HepG2 (cell line): ENCODE data around the gene ARHGAP4. TPM values are rescaled to one million over a fixed set of nuclear protein-coding genes. Genes with fewer than 3 reads are reported as not detected.
A peak's percentile ranks its signal among the peaks of the same experiment; 100 is the strongest.

Experiments
- AKNA ChIP-seq: sonication (generic); formaldehyde crosslinking; IDR thresholded peaks from 2 replicates; pipeline ENCODE4 v1.4.0; 2020; ENCODE audit warnings: missing genetic modification reagents, borderline replicate concordance
- CHCHD3 ChIP-seq: sonication (generic); formaldehyde crosslinking; IDR thresholded peaks from 2 replicates; pipeline ENCODE4 v1.8.0; 2022; ENCODE audit warnings: mild to moderate bottlenecking, missing genetic modification reagents, moderate library complexity
- ETS1 ChIP-seq: sonication (generic); formaldehyde crosslinking; IDR thresholded peaks from 2 replicates; pipeline ENCODE4 v1.4.0; 2020; ENCODE audit warnings: missing genetic modification reagents
- HINFP ChIP-seq: sonication (generic); formaldehyde crosslinking; IDR thresholded peaks from 2 replicates; pipeline ENCODE4 v1.4.0; 2020; ENCODE audit warnings: low read depth, mild to moderate bottlenecking, missing genetic modification reagents
- MAFG ChIP-seq: sonication (generic); formaldehyde crosslinking; IDR thresholded peaks from 2 replicates; pipeline ENCODE4 v1.5.1; 2020; ENCODE audit warnings: mild to moderate bottlenecking, missing genetic modification reagents
- ZNF230 ChIP-seq: sonication (generic); formaldehyde crosslinking; IDR thresholded peaks from 2 replicates; pipeline ENCODE4 v1.4.0; 2020; ENCODE audit warnings: mild to moderate bottlenecking, missing genetic modification reagents
- ZNF503 ChIP-seq: sonication (generic); formaldehyde crosslinking; IDR thresholded peaks from 2 replicates; pipeline ENCODE4 v1.4.0; 2020; ENCODE audit warnings: missing genetic modification reagents
- ZNF512 ChIP-seq: sonication (generic); formaldehyde crosslinking; IDR thresholded peaks from 2 replicates; pipeline ENCODE4 v1.4.0; 2020; ENCODE audit warnings: mild to moderate bottlenecking, missing genetic modification reagents
- ZNF740 ChIP-seq: sonication (generic); formaldehyde crosslinking; IDR thresholded peaks from 2 replicates; pipeline ENCODE4 v1.4.0; 2020; ENCODE audit warnings: missing genetic modification reagents
- polyA plus RNA-seq, 8 experiments: library from polyadenylated mRNA; depleted of rRNA in 3 of 8; stranded (reverse) in 7 of 8; unstranded in 1 of 8; fragments of >200 nt; fragmentation: Illumina TruSeq in 4 of 8; extraction: Trizol in 4 of 8; gene quantifications; 2 replicates each; pipeline versions ENCODE4 v1.2.1 to v1.2.3, GENCODE V29; 2011 to 2016; ENCODE audit warnings: low read depth in 4 of 8, missing spikeins in 1 of 8, mixed read lengths in 1 of 8; ENCODE audit not compliant: insufficient read depth in 1 of 8
- total RNA-seq, 5 experiments: library from RNA; depleted of rRNA; stranded (reverse); fragments of >200 nt; fragmentation: Illumina TruSeq; extraction: Trizol; gene quantifications; 2 replicates each; pipeline ENCODE4 v1.2.3, GENCODE V29; 2016; ENCODE audit warnings: low read depth in 1 of 5

Gene ARHGAP4
- total and polyA plus RNA-seq, 2 of the 13 experiments (the other 11 are each of a cell fraction or from before 2014, with no cell fraction given), result 0.57 to 0.64 TPM

- TF ChIP-seq ZNF503 (CRISPR knock-in tag) (peak; percentile 97), ZNF512 (CRISPR knock-in tag) (0 out of 2 replicates have a peak, but pooled peaks have one; percentile 33), ETS1 (CRISPR knock-in tag) (peak; percentile 100), MAFG (peak; percentile 73), ZNF740 (CRISPR knock-in tag) (peak; percentile 93), AKNA (CRISPR knock-in tag) (peak; percentile 99), ZNF230 (CRISPR knock-in tag) (peak; percentile 100), CHCHD3 (CRISPR knock-in tag) (peak; percentile 99), HINFP (CRISPR knock-in tag) (peak; percentile 97)
These were observed 50.5 kb downstream of the ARHGAP4 start (continued) for GRCh38 chrX:153875391-153876111.
